ENCODE data around the gene PAH.

The PAH gene

DNA sequence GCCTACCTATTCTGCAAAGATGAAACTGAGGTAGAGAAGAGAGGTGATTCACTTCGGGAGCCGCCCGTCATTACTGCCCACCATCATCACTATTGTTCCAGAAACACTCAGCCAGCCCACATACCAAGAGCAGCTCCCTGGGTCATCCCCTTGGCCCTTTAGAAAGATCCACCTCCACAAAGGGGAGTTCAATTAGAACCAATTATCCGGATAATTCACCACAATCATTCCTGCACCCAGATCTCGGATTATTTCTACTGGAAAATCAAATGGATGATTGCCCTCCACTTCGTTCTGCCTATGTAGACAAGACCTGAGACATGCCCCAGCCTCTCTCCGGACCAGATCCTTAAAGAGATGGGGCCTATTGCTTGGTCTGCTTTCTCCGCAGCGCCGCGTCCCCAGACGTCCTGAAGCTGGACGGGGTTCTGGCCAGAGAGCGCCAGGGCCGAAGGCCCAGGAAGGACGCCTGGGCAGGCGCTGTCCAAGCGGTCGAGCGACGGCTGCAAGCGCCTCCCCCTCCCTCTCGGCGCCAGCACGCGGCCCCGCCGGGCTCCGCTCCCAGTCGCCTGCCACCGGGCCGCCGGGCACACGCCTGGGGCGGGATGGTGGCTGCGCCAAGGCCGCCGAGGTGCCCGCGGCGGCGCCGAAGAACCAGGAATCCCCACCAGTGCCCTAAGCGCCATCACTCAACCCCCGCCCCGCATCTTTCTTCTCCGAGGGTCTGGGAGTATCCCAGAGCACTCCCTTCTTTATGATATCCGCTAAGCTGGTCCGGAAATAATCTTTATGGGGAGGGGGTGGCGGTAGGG, 39.1 kb upstream of the PAH start:
- no peak overlapping the region for H3K27ac ChIP-seq
- TF ChIP-seq, protein P1, sequence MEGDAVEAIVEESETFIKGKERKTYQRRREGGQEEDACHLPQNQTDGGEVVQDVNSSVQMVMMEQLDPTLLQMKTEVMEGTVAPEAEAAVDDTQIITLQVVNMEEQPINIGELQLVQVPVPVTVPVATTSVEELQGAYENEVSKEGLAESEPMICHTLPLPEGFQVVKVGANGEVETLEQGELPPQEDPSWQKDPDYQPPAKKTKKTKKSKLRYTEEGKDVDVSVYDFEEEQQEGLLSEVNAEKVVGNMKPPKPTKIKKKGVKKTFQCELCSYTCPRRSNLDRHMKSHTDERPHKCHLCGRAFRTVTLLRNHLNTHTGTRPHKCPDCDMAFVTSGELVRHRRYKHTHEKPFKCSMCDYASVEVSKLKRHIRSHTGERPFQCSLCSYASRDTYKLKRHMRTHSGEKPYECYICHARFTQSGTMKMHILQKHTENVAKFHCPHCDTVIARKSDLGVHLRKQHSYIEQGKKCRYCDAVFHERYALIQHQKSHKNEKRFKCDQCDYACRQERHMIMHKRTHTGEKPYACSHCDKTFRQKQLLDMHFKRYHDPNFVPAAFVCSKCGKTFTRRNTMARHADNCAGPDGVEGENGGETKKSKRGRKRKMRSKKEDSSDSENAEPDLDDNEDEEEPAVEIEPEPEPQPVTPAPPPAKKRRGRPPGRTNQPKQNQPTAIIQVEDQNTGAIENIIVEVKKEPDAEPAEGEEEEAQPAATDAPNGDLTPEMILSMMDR (conservative IDR thresholded peaks at IDR 0.05): no peak

DNA sequence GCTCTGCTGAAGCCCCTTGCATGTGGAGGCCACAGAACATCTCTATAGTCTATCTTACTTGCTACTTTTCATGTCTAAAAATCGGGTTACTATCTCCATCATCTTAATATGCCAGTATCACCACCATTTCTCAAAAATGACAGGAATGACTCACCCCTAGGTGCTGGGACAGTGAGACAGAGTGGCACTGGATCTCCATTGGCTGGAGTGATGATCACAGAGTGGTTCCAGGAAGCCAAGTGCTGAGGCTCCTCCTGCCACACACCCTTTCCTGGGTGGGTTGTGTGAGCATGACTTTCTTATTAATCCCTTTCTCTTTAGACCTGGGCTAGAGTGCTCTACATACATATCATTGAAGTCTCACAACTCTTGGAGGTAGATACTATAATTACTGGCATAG, 37.1 kb upstream of the PAH start:
- H3K27ac ChIP-seq: no peak overlapping the region
- TF ChIP-seq, protein P1 (conservative IDR thresholded peaks at IDR 0.05): no peak

DNA sequence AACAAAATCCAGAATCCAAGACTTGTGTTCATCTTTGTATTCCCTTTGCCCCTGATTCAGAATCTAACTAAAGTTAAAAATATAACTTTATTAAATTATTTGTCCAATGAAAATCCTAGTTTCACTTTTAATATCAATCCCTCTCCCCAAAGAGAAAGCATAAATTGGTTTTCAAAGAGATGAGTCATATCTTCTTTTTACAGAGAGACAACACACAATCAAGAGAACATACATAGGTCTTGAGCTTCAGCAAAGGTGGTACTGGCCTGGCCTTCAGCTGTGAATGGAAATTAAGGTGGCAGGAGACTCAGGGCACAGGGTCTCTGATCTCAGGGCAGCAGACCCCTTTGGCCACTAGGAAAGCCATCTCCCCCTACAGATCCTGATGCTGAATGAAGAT, 36.2 kb upstream of the PAH start:
- H3K27ac ChIP-seq: no peak overlapping the region
- TF ChIP-seq, protein P1 (conservative IDR thresholded peaks at IDR 0.05): no peak

DNA sequence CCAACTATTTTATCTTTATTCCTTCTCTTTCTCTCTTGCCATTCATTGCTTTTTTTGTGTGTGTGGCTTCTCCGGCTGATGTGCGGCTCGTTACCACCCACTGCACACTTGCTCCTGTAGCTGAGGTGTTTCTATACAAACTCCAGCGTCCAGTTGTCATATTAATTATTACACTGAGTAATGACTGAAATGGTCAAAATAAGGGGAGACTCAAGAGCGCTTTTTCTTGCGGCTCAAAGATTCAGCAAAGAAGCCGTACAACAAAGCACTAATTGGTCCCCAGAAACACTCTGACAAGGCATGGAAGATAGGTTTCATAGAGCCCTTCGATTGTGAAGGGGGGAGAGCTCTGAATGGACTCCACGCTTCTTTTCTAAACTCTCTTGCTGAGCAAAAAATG, 34.8 kb upstream of the PAH start:
- TF ChIP-seq, protein P1 (conservative IDR thresholded peaks at IDR 0.05): no peak
- H3K27ac ChIP-seq: no peak overlapping the region

DNA sequence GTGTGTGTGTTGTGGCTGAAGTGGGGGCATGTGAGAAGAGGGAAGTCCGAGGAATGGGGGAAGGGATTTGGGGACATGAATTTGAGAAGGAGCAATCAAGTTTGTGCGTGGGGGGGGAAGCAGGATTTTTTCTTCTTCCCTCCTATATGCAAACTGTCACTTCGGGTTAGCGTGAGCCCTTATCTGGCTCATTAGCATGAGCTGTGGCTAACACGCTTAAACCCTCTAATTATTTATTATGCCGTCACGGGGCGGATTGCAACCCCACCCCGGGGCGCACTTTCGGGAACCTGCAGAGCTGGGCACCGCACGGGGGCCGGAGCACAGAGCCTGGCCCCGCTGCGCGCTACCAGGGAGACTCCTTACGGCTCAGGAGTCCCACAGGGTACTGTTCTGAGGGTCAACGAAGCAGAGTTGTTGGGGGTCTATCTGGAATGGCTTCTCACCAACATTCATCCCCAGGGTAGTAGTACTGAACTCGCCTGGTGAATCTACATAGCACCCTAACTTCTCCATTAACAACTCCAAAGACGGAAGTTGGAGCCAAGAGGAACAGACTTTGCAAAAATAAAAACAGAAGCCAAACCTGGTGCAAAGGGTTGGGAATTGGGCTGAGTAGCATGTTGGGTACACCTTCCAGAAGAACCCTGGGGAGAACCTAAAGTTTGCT, 34.0 kb upstream of the PAH start:
- no peak overlapping the region for H3K27ac ChIP-seq
- TF ChIP-seq, protein P1 (conservative IDR thresholded peaks at IDR 0.05): no peak

DNA sequence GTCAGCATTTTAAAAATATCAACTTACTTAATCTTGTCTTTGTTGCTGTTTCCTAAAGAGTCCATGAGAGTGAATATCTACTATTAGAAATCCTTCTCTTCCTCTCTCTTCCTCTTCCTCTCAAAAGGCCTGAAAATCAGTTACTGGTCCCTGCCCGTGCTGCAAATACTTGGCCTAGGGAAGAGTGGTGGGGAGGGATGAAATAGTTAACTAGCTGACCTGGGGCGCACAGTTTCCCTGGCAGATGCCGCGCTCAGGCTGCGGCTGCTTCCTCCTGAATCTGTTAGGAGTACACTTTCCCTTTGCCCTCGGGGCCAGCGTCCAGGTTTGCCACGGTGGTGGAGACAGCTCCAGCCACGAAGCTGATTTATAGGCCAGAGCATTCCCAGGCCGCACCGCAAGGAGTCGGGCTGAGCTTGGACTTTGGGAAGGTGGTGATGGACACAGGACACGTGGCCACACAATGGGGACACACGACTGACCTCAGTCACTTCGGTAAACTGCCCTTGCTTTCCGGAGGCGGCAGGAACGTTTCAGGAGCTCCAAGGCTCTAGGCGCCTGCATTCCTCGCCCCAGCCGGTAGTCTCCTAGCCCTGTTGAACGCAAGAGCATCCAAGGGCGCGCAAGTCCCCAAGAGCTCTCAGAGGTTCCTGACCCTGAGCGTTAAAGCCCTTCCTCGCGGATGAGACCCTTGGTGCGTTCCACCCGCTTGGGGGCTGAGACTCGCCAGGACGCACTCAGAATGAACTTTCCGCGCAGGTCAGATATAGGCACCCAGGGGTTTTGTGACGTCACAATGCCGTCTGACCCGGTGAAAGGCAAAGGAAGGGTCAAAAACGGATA, 33.3 kb upstream of the PAH start:
- no peak overlapping the region for H3K27ac ChIP-seq
- TF ChIP-seq, protein P1 (conservative IDR thresholded peaks at IDR 0.05): no peak

DNA sequence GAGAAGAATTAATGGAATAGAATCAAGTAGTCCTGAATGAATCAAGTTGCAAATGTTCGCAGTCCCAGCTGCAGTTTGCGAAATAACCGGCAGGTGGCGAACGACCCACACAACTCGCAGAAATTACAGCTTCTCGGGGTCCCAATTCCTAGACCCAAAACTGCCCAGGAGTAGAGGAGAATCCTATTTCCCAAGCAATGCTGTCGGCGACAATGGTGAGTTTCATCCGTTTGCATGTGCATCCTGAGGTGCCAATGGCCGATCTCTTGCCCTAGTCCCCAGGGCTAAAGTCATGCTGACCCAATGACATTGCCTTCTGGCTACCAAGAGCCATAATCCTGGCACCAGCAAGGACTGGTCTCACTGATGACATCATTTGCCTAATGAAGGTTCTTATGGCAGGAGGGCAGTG, 31.9 kb upstream of the PAH start:
- no peak overlapping the region for H3K27ac ChIP-seq
- TF ChIP-seq, protein P1 (conservative IDR thresholded peaks at IDR 0.05): peak; percentile 97
